ENCODE results near the gene IL4. TPM values are rescaled to one million over a fixed set of nuclear protein-coding genes. Genes with fewer than 3 reads are reported as not detected.
A peak's percentile ranks its signal among the peaks of the same experiment; 100 is the strongest.

Gene IL4
- total and polyA plus RNA-seq, 9 of the 15 experiments (the other 6 are each of a cell fraction or from before 2014, with no cell fraction given) = 0.22 to 0.62 TPM; not detected in 7

DNA sequence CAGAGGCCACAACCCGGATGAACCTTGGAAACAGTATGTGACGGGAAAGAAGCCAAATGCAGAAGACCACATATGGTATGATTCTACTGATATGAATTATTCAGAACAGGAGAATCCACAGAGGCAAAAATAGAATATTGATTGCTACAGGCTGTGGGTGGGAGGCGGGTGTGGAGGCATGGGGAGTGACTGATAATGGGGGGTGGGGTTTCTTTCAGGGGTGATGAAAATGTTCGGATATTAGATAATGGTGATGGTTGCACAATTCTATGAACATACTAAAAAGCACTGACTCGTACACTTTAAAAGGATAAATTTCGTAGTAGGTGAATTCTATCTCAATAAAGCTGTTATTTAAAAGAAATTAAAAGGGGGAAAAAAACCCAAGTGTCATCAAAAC, 10.7 kb downstream of the IL4 start (continued):
- TF ChIP-seq, protein P1, sequence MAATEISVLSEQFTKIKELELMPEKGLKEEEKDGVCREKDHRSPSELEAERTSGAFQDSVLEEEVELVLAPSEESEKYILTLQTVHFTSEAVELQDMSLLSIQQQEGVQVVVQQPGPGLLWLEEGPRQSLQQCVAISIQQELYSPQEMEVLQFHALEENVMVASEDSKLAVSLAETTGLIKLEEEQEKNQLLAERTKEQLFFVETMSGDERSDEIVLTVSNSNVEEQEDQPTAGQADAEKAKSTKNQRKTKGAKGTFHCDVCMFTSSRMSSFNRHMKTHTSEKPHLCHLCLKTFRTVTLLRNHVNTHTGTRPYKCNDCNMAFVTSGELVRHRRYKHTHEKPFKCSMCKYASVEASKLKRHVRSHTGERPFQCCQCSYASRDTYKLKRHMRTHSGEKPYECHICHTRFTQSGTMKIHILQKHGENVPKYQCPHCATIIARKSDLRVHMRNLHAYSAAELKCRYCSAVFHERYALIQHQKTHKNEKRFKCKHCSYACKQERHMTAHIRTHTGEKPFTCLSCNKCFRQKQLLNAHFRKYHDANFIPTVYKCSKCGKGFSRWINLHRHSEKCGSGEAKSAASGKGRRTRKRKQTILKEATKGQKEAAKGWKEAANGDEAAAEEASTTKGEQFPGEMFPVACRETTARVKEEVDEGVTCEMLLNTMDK (IDR thresholded peaks at IDR 0.05; ENCODE audit: borderline replicate concordance, insufficient read depth, low read depth, low read length, poor library complexity, severe bottlenecking) = no peak
- TF ChIP-seq MECOM (CRISPR knock-in tag; IDR thresholded peaks at IDR 0.05) (no peak), MTA2 (IDR thresholded peaks at IDR 0.05; ENCODE audit: low read depth) (no peak), DACH1 (IDR thresholded peaks at IDR 0.05; ENCODE audit: partially characterized antibody) (peak; percentile 61), GABPA (tag; conservative IDR thresholded peaks at IDR 0.05; ENCODE audit: low read depth) (no peak), SAFB (IDR thresholded peaks at IDR 0.05; ENCODE audit: borderline replicate concordance, low read depth, low read length) (no peak), ZNF316 (IDR thresholded peaks at IDR 0.05) (peak; percentile 23; the same call in 1 of the 2 replicates), PHTF2 (CRISPR knock-in tag; IDR thresholded peaks at IDR 0.05) (no peak), BHLHE40 (IDR thresholded peaks at IDR 0.05; ENCODE audit: low read length) (no peak), CHCHD3 (CRISPR knock-in tag; IDR thresholded peaks at IDR 0.05) (no peak), CBX5 (IDR thresholded peaks at IDR 0.05; ENCODE audit: borderline replicate concordance, low read depth) (no peak), CSDE1 (IDR thresholded peaks at IDR 0.05) (no peak), BRD9 (IDR thresholded peaks at IDR 0.05; ENCODE audit: low read depth, partially characterized antibody) (no peak), CEBPB (tag; IDR thresholded peaks at IDR 0.05) (peak; percentile 93)
- TF ChIP-seq, protein P2, sequence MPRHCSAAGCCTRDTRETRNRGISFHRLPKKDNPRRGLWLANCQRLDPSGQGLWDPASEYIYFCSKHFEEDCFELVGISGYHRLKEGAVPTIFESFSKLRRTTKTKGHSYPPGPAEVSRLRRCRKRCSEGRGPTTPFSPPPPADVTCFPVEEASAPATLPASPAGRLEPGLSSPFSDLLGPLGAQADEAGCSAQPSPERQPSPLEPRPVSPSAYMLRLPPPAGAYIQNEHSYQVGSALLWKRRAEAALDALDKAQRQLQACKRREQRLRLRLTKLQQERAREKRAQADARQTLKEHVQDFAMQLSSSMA (CRISPR knock-in tag; IDR thresholded peaks at IDR 0.05) = no peak
- TF ChIP-seq, protein P3, sequence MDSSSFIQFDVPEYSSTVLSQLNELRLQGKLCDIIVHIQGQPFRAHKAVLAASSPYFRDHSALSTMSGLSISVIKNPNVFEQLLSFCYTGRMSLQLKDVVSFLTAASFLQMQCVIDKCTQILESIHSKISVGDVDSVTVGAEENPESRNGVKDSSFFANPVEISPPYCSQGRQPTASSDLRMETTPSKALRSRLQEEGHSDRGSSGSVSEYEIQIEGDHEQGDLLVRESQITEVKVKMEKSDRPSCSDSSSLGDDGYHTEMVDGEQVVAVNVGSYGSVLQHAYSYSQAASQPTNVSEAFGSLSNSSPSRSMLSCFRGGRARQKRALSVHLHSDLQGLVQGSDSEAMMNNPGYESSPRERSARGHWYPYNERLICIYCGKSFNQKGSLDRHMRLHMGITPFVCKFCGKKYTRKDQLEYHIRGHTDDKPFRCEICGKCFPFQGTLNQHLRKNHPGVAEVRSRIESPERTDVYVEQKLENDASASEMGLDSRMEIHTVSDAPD (CRISPR knock-in tag; IDR thresholded peaks at IDR 0.05) = no peak
- TF ChIP-seq, protein P4, sequence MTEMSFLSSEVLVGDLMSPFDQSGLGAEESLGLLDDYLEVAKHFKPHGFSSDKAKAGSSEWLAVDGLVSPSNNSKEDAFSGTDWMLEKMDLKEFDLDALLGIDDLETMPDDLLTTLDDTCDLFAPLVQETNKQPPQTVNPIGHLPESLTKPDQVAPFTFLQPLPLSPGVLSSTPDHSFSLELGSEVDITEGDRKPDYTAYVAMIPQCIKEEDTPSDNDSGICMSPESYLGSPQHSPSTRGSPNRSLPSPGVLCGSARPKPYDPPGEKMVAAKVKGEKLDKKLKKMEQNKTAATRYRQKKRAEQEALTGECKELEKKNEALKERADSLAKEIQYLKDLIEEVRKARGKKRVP (CRISPR knock-in tag; IDR thresholded peaks at IDR 0.05) = no peak
- TF ChIP-seq, protein P5, sequence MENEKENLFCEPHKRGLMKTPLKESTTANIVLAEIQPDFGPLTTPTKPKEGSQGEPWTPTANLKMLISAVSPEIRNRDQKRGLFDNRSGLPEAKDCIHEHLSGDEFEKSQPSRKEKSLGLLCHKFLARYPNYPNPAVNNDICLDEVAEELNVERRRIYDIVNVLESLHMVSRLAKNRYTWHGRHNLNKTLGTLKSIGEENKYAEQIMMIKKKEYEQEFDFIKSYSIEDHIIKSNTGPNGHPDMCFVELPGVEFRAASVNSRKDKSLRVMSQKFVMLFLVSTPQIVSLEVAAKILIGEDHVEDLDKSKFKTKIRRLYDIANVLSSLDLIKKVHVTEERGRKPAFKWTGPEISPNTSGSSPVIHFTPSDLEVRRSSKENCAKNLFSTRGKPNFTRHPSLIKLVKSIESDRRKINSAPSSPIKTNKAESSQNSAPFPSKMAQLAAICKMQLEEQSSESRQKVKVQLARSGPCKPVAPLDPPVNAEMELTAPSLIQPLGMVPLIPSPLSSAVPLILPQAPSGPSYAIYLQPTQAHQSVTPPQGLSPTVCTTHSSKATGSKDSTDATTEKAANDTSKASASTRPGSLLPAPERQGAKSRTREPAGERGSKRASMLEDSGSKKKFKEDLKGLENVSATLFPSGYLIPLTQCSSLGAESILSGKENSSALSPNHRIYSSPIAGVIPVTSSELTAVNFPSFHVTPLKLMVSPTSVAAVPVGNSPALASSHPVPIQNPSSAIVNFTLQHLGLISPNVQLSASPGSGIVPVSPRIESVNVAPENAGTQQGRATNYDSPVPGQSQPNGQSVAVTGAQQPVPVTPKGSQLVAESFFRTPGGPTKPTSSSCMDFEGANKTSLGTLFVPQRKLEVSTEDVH (IDR thresholded peaks at IDR 0.05; ENCODE audit: low read depth, partially characterized antibody) = no peak

All from K562 (cell line).